Activated naive CD4-positive, alpha-beta T cell treated with anti-CD3 and anti-CD28 coated beads, Interleukin-2, amount 50 U/mL, for 24 hours (primary cell): ENCODE results near the gene ASTN1.

Source experiments
- H3K27ac Mint-ChIP-seq: one replicate; pipeline ENCODE4 v1.8.0; 2021; ENCODE audit warnings: mild to moderate bottlenecking, mixed read lengths
- H3K27me3 Mint-ChIP-seq: one replicate; pipeline ENCODE4 v1.8.0; 2021; ENCODE audit warnings: mixed read lengths
- H3K36me3 Mint-ChIP-seq: one replicate; pipeline ENCODE4 v1.8.0; 2021; ENCODE audit warnings: mixed read lengths
- H3K4me1 Mint-ChIP-seq: one replicate; pipeline ENCODE4 v1.8.0; 2021; ENCODE audit warnings: mixed read lengths
- H3K4me3 Mint-ChIP-seq: one replicate; pipeline ENCODE4 v1.8.0; 2021; ENCODE audit warnings: mild to moderate bottlenecking, mixed read lengths
- H3K9me3 Mint-ChIP-seq: one replicate; pipeline ENCODE4 v1.8.0; 2021; ENCODE audit warnings: mixed read lengths

ASTN1 gene

GRCh38 chr1:177133977-177134538 is 30.5 kb downstream of the ASTN1 start:
- H3K9me3 Mint-ChIP-seq: peaks cover 3% of the 10 kb centered on the region
- H3K4me3 Mint-ChIP-seq: no peak overlapping the region
- H3K27ac Mint-ChIP-seq: no peak overlapping the region
- peaks cover 1% of the 10 kb centered on the region for H3K27me3 Mint-ChIP-seq
- H3K4me1 Mint-ChIP-seq: no peaks in the 10 kb centered on the region
- no peaks in the 10 kb centered on the region for H3K36me3 Mint-ChIP-seq

- no peaks in the 10 kb centered on the region for H3K36me3 Mint-ChIP-seq
Measured at GRCh38 chr1:177132141-177132540, 32.4 kb downstream of the ASTN1 start.

DNA sequence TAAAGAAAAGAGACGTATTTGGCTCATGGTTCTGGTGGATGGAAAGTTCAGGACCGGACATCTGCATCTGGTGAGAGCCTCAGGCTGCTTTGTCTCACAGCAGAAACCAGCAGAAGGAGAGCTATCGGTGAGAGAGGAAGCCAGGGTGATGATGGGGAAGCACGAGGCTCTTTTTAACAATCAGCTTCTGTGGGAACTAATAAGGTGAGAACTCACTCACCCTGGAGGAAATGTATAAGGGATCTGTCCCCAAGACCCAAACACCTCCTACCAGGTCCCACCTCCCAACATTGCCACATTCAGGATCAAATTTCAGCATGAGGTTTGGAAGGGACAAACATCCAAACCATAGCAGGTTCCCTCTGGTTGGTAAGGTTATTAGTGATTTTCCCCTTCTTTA is 32.8 kb downstream of the ASTN1 start:
- Mint-ChIP-seq H3K27me3 (peaks cover 1% of the 10 kb centered on the region), H3K36me3 (no peaks in the 10 kb centered on the region), H3K4me3 (no peak overlapping the region), H3K4me1 (no peaks in the 10 kb centered on the region), H3K27ac (no peak overlapping the region), H3K9me3 (peaks cover 5% of the 10 kb centered on the region)

More at GRCh38 chr1:177132141-177132540, 32.4 kb downstream of the ASTN1 start:
- no peak overlapping the region for H3K27ac Mint-ChIP-seq
- peaks cover 1% of the 10 kb centered on the region for H3K27me3 Mint-ChIP-seq
- H3K4me3 Mint-ChIP-seq: no peak overlapping the region
- no peaks in the 10 kb centered on the region for H3K4me1 Mint-ChIP-seq
- peaks cover 5% of the 10 kb centered on the region for H3K9me3 Mint-ChIP-seq

GRCh38 chr1:177130451-177130945 is 34.0 kb downstream of the ASTN1 start:
- Mint-ChIP-seq H3K27ac (no peak overlapping the region), H3K4me3 (no peak overlapping the region), H3K9me3 (peaks cover 5% of the 10 kb centered on the region)

DNA sequence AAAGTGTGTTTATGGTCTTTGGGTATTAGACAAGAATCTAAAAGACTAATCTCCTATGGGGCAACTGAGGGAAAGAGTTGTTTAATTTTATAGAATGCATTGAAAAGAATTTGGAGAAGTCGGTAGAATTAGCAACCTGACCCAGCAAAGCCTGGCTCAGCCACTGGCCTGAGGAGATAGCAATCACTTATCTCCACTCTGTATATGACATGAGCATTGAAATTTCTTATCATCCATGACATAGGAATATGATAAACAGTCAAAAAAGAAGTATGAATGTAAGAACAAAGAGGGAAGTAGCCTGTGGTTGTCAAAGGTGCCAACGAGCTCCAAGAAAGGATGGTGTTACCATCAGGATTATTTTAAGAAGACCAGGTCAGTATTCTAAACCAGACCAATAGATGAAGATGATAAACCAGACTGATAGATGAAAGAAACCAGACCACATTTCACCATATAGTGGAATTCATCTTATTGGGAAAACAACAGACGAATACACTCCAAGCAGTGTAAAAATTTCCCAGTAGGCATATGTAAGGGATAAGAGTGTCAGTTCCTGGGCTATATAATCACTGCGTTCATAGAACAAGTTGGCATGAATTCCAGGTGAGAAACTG is 35.7 kb downstream of the ASTN1 start:
- no peak overlapping the region for H3K27ac Mint-ChIP-seq
- peaks cover 5% of the 10 kb centered on the region for H3K9me3 Mint-ChIP-seq
- H3K36me3 Mint-ChIP-seq: no peaks in the 10 kb centered on the region
- peaks cover 1% of the 10 kb centered on the region for H3K27me3 Mint-ChIP-seq
- H3K4me3 Mint-ChIP-seq: no peak overlapping the region
- no peaks in the 10 kb centered on the region for H3K4me1 Mint-ChIP-seq

More at GRCh38 chr1:177130451-177130945, 34.0 kb downstream of the ASTN1 start:
- no peaks in the 10 kb centered on the region for H3K36me3 Mint-ChIP-seq
- peaks cover 1% of the 10 kb centered on the region for H3K27me3 Mint-ChIP-seq
- H3K4me1 Mint-ChIP-seq: no peaks in the 10 kb centered on the region

- no peak overlapping the region for H3K27ac Mint-ChIP-seq
- no peaks in the 10 kb centered on the region for H3K4me1 Mint-ChIP-seq
- peaks cover 1% of the 10 kb centered on the region for H3K27me3 Mint-ChIP-seq
- no peaks in the 10 kb centered on the region for H3K36me3 Mint-ChIP-seq
- H3K4me3 Mint-ChIP-seq: no peak overlapping the region
- H3K9me3 Mint-ChIP-seq: peaks cover 5% of the 10 kb centered on the region
Measured at GRCh38 chr1:177126267-177126666, 38.2 kb downstream of the ASTN1 start.

DNA sequence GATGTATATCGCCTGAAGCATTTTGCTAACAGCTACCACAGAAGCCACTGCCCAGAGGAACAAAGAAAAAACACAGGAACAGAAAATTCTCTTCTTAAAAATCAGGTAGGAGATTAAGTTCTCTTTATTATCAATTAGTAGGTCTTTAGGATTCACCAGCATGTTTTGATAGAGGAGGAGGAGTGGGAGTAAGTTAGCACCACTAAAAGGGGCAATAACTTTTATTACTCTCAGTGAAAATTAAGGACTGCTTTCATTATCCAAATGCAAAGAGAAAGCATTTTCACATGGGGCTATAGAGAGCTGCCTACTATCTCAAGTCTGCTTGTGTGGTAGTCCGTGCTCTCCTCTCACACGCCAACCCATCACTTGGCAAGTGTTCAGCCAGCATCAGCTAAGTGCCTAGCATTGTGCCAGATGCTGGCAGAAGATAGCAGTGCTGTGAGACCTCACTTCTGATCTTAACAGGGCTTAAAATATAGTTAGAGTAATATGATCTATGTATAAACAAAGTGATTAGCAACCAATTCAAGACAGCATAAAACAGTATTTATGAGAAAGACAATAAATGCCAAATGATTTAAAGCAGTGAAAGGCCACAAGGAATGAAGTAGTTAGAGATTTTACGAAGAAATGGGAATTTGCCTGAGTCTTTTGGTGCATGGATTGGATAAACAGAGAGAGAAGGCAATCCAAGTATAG is 39.8 kb downstream of the ASTN1 start:
- Mint-ChIP-seq H3K9me3 (peaks cover 5% of the 10 kb centered on the region), H3K36me3 (no peaks in the 10 kb centered on the region), H3K4me3 (no peak overlapping the region), H3K27me3 (peaks cover 1% of the 10 kb centered on the region), H3K27ac (no peak overlapping the region), H3K4me1 (no peaks in the 10 kb centered on the region)

GRCh38 chr1:177122461-177123251 is 41.9 kb downstream of the ASTN1 start:
- H3K4me3 Mint-ChIP-seq: no peak overlapping the region
- H3K36me3 Mint-ChIP-seq: no peaks in the 10 kb centered on the region
- H3K4me1 Mint-ChIP-seq: no peaks in the 10 kb centered on the region
- H3K9me3 Mint-ChIP-seq: no peaks in the 10 kb centered on the region
- no peak overlapping the region for H3K27ac Mint-ChIP-seq
- H3K27me3 Mint-ChIP-seq: peaks cover 3% of the 10 kb centered on the region

DNA sequence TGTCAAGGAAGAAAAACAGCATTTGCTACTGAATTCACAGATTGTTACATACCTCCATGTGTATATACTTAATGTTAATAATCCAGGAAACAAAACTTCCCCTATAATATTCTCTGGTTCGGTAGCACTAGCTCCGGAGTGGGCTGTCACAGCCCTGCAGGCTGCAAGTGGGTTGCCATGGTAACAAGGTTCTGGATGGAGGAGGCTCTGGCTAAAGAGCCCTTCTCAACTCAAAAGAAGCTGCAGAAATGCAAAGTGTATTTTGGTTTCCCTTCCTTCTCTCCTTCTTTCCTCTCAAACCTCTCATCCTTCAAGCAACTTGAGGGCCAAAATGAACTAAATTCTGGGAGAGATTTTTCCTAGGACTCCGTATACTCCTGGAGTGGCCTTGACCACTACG is 45.2 kb downstream of the ASTN1 start:
- Mint-ChIP-seq H3K27me3 (peaks cover 3% of the 10 kb centered on the region), H3K9me3 (no peaks in the 10 kb centered on the region), H3K4me1 (no peaks in the 10 kb centered on the region), H3K4me3 (no peak overlapping the region), H3K36me3 (no peaks in the 10 kb centered on the region), H3K27ac (no peak overlapping the region)

DNA sequence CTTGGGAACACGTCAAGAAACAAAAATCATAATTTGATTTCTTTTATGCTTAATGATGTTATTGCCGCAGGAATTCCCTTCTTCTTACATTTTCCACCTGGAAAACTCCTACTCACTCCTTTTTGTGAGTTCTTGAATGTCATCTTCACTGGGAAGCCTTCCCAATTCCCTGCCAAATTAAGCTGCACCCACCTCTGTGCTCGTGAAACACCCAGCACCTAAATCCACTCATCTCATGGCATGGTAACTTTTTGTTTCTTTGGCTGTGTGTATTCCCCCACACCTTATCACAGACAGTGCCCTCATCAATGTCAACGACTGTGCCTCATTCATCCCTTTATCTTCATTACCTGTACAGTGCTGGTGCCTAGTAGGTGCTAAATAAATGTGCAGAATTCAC is 45.6 kb downstream of the ASTN1 start:
- H3K9me3 Mint-ChIP-seq: no peaks in the 10 kb centered on the region
- no peaks in the 10 kb centered on the region for H3K36me3 Mint-ChIP-seq
- H3K4me1 Mint-ChIP-seq: no peaks in the 10 kb centered on the region
- H3K27ac Mint-ChIP-seq: no peak overlapping the region
- peaks cover 3% of the 10 kb centered on the region for H3K27me3 Mint-ChIP-seq
- no peak overlapping the region for H3K4me3 Mint-ChIP-seq

DNA sequence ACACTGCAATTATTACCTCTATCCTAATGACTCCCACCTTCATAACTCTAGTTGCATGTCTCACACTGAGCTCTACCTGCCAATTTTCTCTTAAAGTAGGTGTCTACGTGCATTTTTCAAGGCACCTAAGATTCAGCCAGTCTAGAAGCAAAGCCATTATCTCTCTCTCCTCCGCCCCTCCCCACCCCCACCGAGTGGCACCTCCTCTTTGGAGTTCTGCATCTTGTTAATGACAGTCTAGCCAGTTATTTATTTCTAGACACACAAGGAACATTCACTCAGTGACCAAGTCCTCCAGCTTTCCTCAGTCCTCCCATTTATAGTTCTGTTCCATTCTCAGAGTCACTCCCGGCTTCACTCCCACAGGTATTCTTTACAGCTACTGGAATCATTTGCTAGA is 47.6 kb downstream of the ASTN1 start:
- H3K4me3 Mint-ChIP-seq: no peak overlapping the region
- H3K4me1 Mint-ChIP-seq: no peaks in the 10 kb centered on the region
- H3K27ac Mint-ChIP-seq: no peak overlapping the region
- H3K36me3 Mint-ChIP-seq: no peaks in the 10 kb centered on the region
- H3K27me3 Mint-ChIP-seq: peaks cover 3% of the 10 kb centered on the region
- peaks cover 4% of the 10 kb centered on the region for H3K9me3 Mint-ChIP-seq

DNA sequence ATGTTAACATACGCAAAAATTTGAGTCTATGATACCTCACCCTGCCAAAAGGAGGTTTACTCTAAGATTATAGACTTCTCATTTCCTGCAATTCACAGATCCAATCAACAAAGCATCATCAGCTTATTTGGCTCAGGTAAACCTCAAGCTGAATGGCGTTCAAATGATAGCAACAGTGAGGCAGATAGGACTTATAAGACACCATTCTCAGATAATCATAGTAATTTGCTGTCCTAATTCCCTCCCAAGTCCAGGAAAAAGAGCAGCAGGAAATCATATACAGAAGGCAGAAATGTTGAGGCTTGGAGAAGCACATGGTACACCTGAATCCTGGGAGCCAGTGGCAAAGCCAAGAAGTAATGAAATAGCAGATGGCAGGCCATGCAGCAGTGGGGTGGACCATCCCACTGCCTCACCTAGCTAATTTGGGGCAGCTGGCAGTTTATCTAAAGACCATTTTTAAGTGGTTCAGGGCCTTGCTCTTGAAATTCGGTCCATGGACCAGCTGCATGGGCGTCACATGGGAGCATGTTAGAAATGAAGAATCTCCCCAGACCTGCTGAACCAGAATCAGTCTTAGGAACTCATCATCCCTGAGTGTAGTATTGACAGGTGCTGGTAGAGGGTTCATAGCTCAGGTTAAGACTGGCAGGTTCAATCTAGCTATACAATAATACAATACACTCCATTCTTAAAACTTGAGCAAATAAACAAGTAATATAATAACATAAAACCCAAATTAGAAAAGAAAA is 57.7 kb downstream of the ASTN1 start:
- no peak overlapping the region for H3K4me3 Mint-ChIP-seq
- H3K9me3 Mint-ChIP-seq: no peaks in the 10 kb centered on the region
- no peaks in the 10 kb centered on the region for H3K36me3 Mint-ChIP-seq
- H3K27ac Mint-ChIP-seq: no peak overlapping the region
- H3K27me3 Mint-ChIP-seq: no peaks in the 10 kb centered on the region
- no peaks in the 10 kb centered on the region for H3K4me1 Mint-ChIP-seq

DNA sequence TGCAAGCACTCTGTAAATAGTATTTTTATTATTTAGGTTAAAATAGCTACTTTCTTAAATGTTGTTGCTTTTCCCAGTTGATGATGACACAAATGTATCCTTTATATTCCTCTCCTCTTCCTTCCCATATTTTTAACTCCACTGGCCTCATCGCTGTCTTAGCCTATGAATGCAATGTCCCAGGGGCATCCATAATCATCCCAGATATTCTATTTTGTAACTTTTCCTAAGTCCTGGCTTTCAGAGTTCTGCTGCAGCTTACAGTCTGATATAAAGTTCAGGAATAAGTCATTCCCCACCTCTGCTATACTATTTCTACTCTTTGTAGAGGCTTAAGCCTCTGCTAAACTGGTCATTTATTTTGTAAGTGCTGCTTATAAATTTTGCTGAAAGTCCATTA is 58.3 kb downstream of the ASTN1 start:
- H3K9me3 Mint-ChIP-seq: no peaks in the 10 kb centered on the region
- H3K36me3 Mint-ChIP-seq: no peaks in the 10 kb centered on the region
- no peak overlapping the region for H3K4me3 Mint-ChIP-seq
- H3K27me3 Mint-ChIP-seq: no peaks in the 10 kb centered on the region
- no peak overlapping the region for H3K27ac Mint-ChIP-seq
- no peaks in the 10 kb centered on the region for H3K4me1 Mint-ChIP-seq

DNA sequence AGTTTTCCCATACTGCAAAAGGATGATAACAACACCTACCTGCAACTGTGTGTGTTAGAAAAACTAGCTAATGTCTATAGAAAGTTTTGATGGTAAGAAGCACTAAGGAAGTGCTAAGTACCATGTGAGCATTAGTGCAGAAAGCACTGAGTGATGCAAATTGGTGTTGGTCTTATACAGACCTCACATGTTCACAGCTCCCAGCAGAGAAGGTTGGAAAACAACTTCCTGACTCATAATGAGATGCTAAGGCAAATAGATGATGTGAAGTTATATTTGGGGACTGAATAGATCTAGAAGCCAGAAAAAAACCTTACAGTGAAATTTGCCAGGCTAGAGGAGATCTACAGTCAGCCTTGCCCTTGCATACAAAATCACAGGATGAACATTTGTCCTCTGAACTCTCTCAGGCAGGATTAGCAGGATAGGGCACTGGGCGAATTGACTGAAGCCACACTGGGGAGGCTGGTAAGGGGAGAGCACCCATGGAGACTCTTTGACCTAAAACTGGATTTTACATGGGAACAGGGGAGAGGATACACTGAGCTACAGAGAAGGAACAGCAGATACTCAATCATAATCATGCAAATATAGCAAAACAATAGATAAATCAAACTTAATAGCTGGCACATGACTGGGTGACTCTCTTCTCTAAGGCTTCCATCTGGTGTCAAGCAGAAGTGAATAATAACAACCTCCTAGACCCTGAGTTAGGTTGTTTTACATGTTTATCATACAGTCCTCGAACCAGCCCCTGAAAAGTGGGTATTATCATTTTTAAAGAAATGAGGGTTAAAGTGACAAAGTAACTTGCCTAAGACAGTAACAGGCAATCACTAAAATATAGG is 61.3 kb downstream of the ASTN1 start:
- Mint-ChIP-seq H3K27me3 (peaks cover 2% of the 10 kb centered on the region), H3K9me3 (no peaks in the 10 kb centered on the region), H3K36me3 (no peaks in the 10 kb centered on the region), H3K4me3 (no peak overlapping the region), H3K27ac (no peak overlapping the region), H3K4me1 (no peaks in the 10 kb centered on the region)
